A673 (cell line): Measurements from ENCODE around the gene ARFGAP1. TPM values are rescaled to one million over a fixed set of nuclear protein-coding genes. Genes with fewer than 3 reads are reported as not detected.

Experiments
- BruUV-seq: library from RNA; stranded (reverse); fragments of 400-500 nt; replicated peaks from 2 replicates; lab custom pipeline; 2021; lab: Mats Ljungman, UMichigan
- CTCF ChIA-PET: fragments of 300-600 bp; sonication (Branson Sonifier 250); formaldehyde crosslinking; loops from one replicate; lab custom pipeline; 2022; ENCODE audit warnings: antibody characterized with exemption; lab: Charles Lee
- POLR2A ChIA-PET: fragments of 300-600 bp; sonication (Branson Sonifier 250); formaldehyde crosslinking; loops from one replicate; lab custom pipeline; 2022; ENCODE audit warnings: antibody characterized with exemption; ENCODE audit not compliant: low non-redundant PET; lab: Charles Lee
- DNase-seq: peaks from one replicate; pipeline ENCODE4 v3.0.0-alpha.2; 2015; ENCODE audit warnings: low spot score
- H3K27ac ChIP-seq: fragments of 200-600 bp; sonication (generic); 2 replicates; pipeline ENCODE4 v1.5.1; 2016; ENCODE audit warnings: mixed run types, low read depth, mild to moderate bottlenecking, mixed read lengths, antibody characterized with exemption, low read length; ENCODE audit not compliant: poor library complexity, severe bottlenecking
- H3K27me3 ChIP-seq: fragments of 200-600 bp; sonication (generic); replicated peaks from 2 replicates; pipeline ENCODE4 v1.6.1; 2017; ENCODE audit warnings: mixed run types, low read depth, mild to moderate bottlenecking, mixed read lengths, antibody characterized with exemption, low read length; ENCODE audit not compliant: insufficient read depth, poor library complexity
- H3K36me3 ChIP-seq: fragments of 200-600 bp; sonication (generic); 2 replicates; pipeline ENCODE4 v1.6.1; 2016; ENCODE audit warnings: mixed run types, mild to moderate bottlenecking, mixed read lengths, antibody characterized with exemption, low read length; ENCODE audit not compliant: insufficient read depth, poor library complexity, severe bottlenecking
- H3K4me1 ChIP-seq: fragments of 200-600 bp; sonication (generic); 2 replicates; pipeline ENCODE4 v1.6.1; 2017; ENCODE audit warnings: mixed run types, mild to moderate bottlenecking, mixed read lengths, antibody characterized with exemption, low read length; ENCODE audit not compliant: insufficient read depth, poor library complexity, severe bottlenecking
- H3K4me3 ChIP-seq: fragments of 200-600 bp; sonication (generic); 2 replicates; pipeline ENCODE4 v1.5.1; 2016; ENCODE audit warnings: low read depth, mixed run types, mild to moderate bottlenecking, mixed read lengths, low read length; ENCODE audit not compliant: poor library complexity, severe bottlenecking
- H3K9me3 ChIP-seq: fragments of 200-600 bp; sonication (generic); 2 replicates; pipeline ENCODE4 v1.6.1; 2016; ENCODE audit warnings: mixed run types, low read depth, mild to moderate bottlenecking, mixed read lengths, antibody characterized with exemption, low read length; ENCODE audit not compliant: poor library complexity, severe bottlenecking
- EZH2 ChIP-seq: fragments of 200-600 bp; sonication (generic); IDR thresholded peaks from 2 replicates; pipeline ENCODE4 v1.6.1; 2017; ENCODE audit warnings: borderline replicate concordance, low read depth, mild to moderate bottlenecking, mixed read lengths, antibody characterized with exemption, low read length; ENCODE audit not compliant: poor library complexity, severe bottlenecking
- intact Hi-C: fragments of 100-400 bp; cut with micrococcal nuclease; formaldehyde crosslinking; loops from one replicate; pipeline ENCODE4 v1.10.0; 2022; ENCODE audit not compliant: unreplicated experiment
- total RNA-seq: library from RNA; stranded (reverse); gene quantifications from 2 replicates; pipeline ENCODE4 v1.2.3, GENCODE V29; 2021
- TF ChIP-seq, protein P1 (sequence below): fragments of 300-800, 200-600 bp; sonication (generic); conservative IDR thresholded peaks from 2 replicates; pipeline ENCODE4 v1.5.1; 2017; ENCODE audit warnings: low read depth, mild to moderate bottlenecking, antibody characterized with exemption, low read length, moderate library complexity, mixed read lengths

Gene ARFGAP1
- total RNA-seq, 1 experiment from 2014 or later, result 90.4 TPM

DNA sequence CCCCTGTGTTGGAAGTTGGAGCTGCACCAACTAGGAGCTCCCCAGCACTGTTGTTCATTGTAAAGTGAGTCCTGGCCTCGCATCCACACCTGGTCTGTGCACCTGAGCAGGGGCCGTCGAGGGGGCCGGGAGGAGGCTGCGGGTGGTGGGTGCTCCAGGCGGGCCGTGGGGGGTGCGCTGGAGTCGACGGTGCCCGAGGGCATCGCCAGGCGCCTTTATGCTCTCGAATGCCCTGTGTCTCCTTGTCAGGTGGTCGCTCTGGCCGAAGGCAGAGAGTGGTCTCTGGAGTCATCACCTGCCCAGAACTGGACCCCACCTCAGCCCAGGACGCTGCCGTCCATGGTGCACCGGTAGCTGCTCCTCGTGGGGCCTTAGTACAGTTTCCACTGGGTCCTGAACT, 4.3 kb downstream of the ARFGAP1 start:
- ChIA-PET POLR2A (no interaction called here), CTCF (no interaction called here)
- H3K9me3 ChIP-seq, result no peaks in the 10 kb centered on the region
- intact Hi-C loops, result no loop called here
- H3K4me3 ChIP-seq, result no peak overlapping the region
- H3K4me1 ChIP-seq, result peaks cover 5% of the 10 kb centered on the region
- no TSS peak for BruUV-seq
- H3K27ac ChIP-seq, result no peak overlapping the region
- no peaks in the 10 kb centered on the region for H3K27me3 ChIP-seq
- no peak for DNase-seq
- TF ChIP-seq EZH2, result no peak
- TF ChIP-seq, protein P1, sequence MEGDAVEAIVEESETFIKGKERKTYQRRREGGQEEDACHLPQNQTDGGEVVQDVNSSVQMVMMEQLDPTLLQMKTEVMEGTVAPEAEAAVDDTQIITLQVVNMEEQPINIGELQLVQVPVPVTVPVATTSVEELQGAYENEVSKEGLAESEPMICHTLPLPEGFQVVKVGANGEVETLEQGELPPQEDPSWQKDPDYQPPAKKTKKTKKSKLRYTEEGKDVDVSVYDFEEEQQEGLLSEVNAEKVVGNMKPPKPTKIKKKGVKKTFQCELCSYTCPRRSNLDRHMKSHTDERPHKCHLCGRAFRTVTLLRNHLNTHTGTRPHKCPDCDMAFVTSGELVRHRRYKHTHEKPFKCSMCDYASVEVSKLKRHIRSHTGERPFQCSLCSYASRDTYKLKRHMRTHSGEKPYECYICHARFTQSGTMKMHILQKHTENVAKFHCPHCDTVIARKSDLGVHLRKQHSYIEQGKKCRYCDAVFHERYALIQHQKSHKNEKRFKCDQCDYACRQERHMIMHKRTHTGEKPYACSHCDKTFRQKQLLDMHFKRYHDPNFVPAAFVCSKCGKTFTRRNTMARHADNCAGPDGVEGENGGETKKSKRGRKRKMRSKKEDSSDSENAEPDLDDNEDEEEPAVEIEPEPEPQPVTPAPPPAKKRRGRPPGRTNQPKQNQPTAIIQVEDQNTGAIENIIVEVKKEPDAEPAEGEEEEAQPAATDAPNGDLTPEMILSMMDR, result no peak
- peaks cover 39% of the 10 kb centered on the region for H3K36me3 ChIP-seq

DNA sequence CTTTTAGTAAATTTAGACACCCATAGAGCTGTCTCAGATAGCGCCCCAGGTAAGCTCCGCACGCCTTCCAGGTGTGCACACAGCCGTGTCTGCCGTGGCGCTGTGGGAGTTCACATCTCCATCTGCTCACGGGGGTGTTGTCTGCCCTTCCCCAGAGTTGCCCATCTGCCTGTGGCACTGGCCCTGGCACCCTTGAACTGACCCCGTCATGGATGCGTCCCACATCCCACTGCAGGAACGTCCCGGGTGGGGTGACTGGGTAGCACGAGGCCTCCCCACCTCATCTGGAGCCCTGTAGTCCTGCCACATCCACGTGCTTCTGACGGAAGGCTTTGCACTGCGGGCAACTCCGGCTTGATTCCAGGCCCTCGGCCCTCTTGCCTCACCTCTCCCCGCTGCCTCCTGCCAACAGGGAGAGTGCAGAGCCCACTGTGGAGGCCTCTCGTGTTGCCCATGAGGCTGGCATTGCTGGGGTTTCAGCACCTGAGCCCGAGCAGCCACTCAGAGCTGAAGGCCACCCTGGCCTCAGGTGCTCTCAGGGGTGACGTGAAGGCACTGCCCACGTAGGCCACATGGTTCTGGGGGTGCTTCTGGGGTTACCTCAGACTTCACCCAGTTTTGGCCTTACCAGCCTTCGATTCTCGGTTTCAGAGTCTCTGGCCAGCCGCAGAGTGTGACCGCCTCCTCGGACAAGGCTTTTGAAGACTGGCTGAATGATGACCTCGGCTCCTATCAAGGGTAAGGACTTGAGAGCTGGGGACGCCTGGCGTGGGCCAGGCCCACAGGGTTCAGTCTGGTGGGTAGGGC, 5.1 kb downstream of the ARFGAP1 start:
- intact Hi-C loops, result no loop called here
- Histone ChIP-seq H3K4me1 (peaks cover 5% of the 10 kb centered on the region), H3K4me3 (no peak overlapping the region), H3K27ac (no peak overlapping the region), H3K36me3 (peaks cover 41% of the 10 kb centered on the region), H3K27me3 (no peaks in the 10 kb centered on the region), H3K9me3 (no peaks in the 10 kb centered on the region)
- BruUV-seq, result no TSS peak
- TF ChIP-seq, protein P1, result no peak
- no peak for TF ChIP-seq EZH2
- POLR2A ChIA-PET, result no interaction called here
- CTCF ChIA-PET, result no interaction called here
- no peak for DNase-seq

DNA sequence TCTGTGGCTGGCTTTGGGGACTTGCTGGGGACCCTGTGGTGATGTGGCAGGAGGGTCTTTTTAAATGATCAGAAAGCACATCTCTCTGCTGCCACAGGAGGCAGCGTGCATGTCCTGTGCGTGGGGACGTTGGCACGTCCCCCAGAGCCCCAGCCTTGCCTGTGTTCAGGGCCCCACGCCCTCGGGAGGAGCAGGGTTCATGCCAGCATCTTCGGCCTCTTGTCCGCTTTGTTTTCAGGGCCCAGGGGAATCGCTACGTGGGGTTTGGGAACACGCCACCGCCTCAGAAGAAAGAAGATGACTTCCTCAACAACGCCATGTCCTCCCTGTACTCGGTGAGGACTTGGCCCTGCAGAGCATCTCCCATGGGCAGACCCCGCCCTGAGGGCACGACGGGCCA, 6.0 kb downstream of the ARFGAP1 start:
- Histone ChIP-seq H3K4me1 (peaks cover 3% of the 10 kb centered on the region), H3K4me3 (no peak overlapping the region), H3K27me3 (no peaks in the 10 kb centered on the region), H3K9me3 (no peaks in the 10 kb centered on the region), H3K36me3 (peaks cover 45% of the 10 kb centered on the region), H3K27ac (no peak overlapping the region)
- TF ChIP-seq EZH2, result no peak
- TF ChIP-seq, protein P1, result no peak
- CTCF ChIA-PET, result no interaction called here
- intact Hi-C loops, result no loop called here
- DNase-seq, result no peak
- no TSS peak for BruUV-seq
- POLR2A ChIA-PET, result no interaction called here
